Tibial nerve (tissue), 4 donors: ENCODE results near the gene CNTNAP5.

Experiments
- CTCF ChIP-seq, 5 experiments: fragments of 200-600 bp in 3 of 5; fragments of 450-650 bp in 2 of 5; sonication (generic) in 3 of 5; IDR thresholded peaks; one replicate each; pipeline ENCODE4 v1.5.1; 2016 to 2019; ENCODE audit warnings: antibody characterized with exemption in 5 of 5, mild to moderate bottlenecking in 3 of 5, moderate library complexity in 2 of 5
- EP300 ChIP-seq, 2 donors: sonication (generic); formaldehyde crosslinking; IDR thresholded peaks; one replicate each; pipeline ENCODE4 v1.6.1; 2017; ENCODE audit warnings: antibody characterized with exemption in 2 of 2, mild to moderate bottlenecking in 1 of 2
- POLR2A ChIP-seq, 2 donors: fragments of 450-650 bp; IDR thresholded peaks; one replicate each; pipeline ENCODE4 v1.6.1; 2017; ENCODE audit warnings: antibody characterized with exemption in 2 of 2, mild to moderate bottlenecking in 2 of 2, moderate library complexity in 2 of 2

- TF ChIP-seq POLR2A (IDR thresholded peaks at IDR 0.05) (no peak), CTCF (IDR thresholded peaks at IDR 0.05) (no peak), EP300 (IDR thresholded peaks at IDR 0.05) (no peak)
Observed at GRCh38 chr2:124921191-124921590, 896.1 kb downstream of the CNTNAP5 start.
